Endothelial cell of umbilical vein (primary cell): Measurements from ENCODE around the gene ATP6V1F. TPM values are rescaled to one million over a fixed set of nuclear protein-coding genes. Genes with fewer than 3 reads are reported as not detected.

Experiments
- BruUV-seq: library from RNA; stranded (reverse); fragments of 400-500 nt; replicated peaks from 2 replicates; lab custom pipeline; 2021; lab: Mats Ljungman, UMichigan
- CTCF ChIA-PET: fragments of 300-600, 350-600 bp; sonication (Branson Sonifier 250); formaldehyde crosslinking; loops from one replicate; lab custom pipeline; 2021; ENCODE audit warnings: antibody characterized with exemption, inconsistent platforms; lab: Charles Lee
- POLR2A ChIA-PET: fragments of 300-600, 350-600 bp; sonication (Branson Sonifier 250); formaldehyde crosslinking; loops from one replicate; lab custom pipeline; 2021; ENCODE audit warnings: antibody characterized with exemption, inconsistent platforms; lab: Charles Lee
- DNase-seq: peaks from one replicate; pipeline ENCODE4 v3.0.0-alpha.2; 2011; ENCODE audit warnings: low read depth, low spot score
- FAIRE-seq: peaks from 2 replicates; lab custom pipeline; 2011; peaks lifted over from hg19 to GRCh38; lab: Jason Lieb, UNC
- H2AFZ ChIP-seq: 2 replicates; pipeline ENCODE4 v1.6.0; 2012; ENCODE audit warnings: low read depth, low read length, control low read depth, inconsistent platforms
- H3K27ac ChIP-seq: 2 replicates; pipeline ENCODE4 v1.5.1; 2011; ENCODE audit warnings: low read depth, mild to moderate bottlenecking, control low read depth, low read length, moderate library complexity; ENCODE audit not compliant: insufficient read depth
- H3K27me3 ChIP-seq, 2 experiments: 2 replicates each; pipeline versions ENCODE4 v1.6.0 to v1.6.1; 2011; ENCODE audit warnings: low read length in 2 of 2, mixed read lengths in 1 of 2; ENCODE audit not compliant: control insufficient read depth in 2 of 2, insufficient read depth in 2 of 2
- H3K36me3 ChIP-seq, 2 experiments: 2 replicates in 1 of 2; 3 replicates in 1 of 2; pipeline ENCODE4 v1.5.1; 2011; ENCODE audit warnings: low read length in 2 of 2, mild to moderate bottlenecking in 1 of 2, moderate library complexity in 1 of 2; ENCODE audit not compliant: control insufficient read depth in 2 of 2, insufficient read depth in 2 of 2; ENCODE audit errors: extremely low read depth in 1 of 2
- H3K4me1 ChIP-seq: 3 replicates; pipeline ENCODE4 v1.5.1; 2011; ENCODE audit warnings: mild to moderate bottlenecking, low read length; ENCODE audit not compliant: control insufficient read depth, insufficient read depth; ENCODE audit errors: extremely low read depth
- H3K4me2 ChIP-seq: 2 replicates; pipeline ENCODE4 v1.6.1; 2011; ENCODE audit warnings: low read length, control low read depth, mixed read lengths; ENCODE audit not compliant: insufficient read depth
- H3K4me3 ChIP-seq, 3 experiments: fragments of 200-600 bp in 1 of 3; sonication (generic), shearing (Covaris generic) in 1 of 3; replicated peaks in 1 of 3; 2 replicates each; pipeline ENCODE4 v1.5.1; 2011 to 2016; ENCODE audit warnings: control low read depth in 3 of 3, low read length in 3 of 3, mild to moderate bottlenecking in 2 of 3, inconsistent platforms in 1 of 3, low read depth in 1 of 3, moderate library complexity in 1 of 3; ENCODE audit not compliant: insufficient read depth in 1 of 3
- H3K79me2 ChIP-seq: 2 replicates; pipeline ENCODE4 v1.6.0; 2012; ENCODE audit warnings: low read length, inconsistent platforms; ENCODE audit not compliant: control insufficient read depth, insufficient read depth
- H3K9ac ChIP-seq: replicated peaks from 2 replicates; pipeline ENCODE3; 2011; ENCODE audit warnings: low read length, control low read depth; ENCODE audit not compliant: insufficient read depth; ENCODE audit errors: extremely low read depth
- H3K9me1 ChIP-seq: replicated peaks from 3 replicates; pipeline ENCODE4 v1.6.0; 2011; ENCODE audit warnings: mild to moderate bottlenecking, low read length; ENCODE audit not compliant: control insufficient read depth, insufficient read depth; ENCODE audit errors: extremely low read depth
- H3K9me3 ChIP-seq: replicated peaks from 2 replicates; pipeline ENCODE4 v1.5.1; 2012; ENCODE audit warnings: low read length, inconsistent platforms; ENCODE audit not compliant: control insufficient read depth, insufficient read depth
- H4K20me1 ChIP-seq: replicated peaks from 2 replicates; pipeline ENCODE3; 2011; ENCODE audit warnings: mild to moderate bottlenecking, low read length; ENCODE audit not compliant: control insufficient read depth, insufficient read depth; ENCODE audit errors: extremely low read depth
- CTCF ChIP-seq, 2 donors: IDR thresholded peaks; 1 replicate in 1 of 2; 2 replicates in 1 of 2; pipeline ENCODE4 v1.5.1; 2011; ENCODE audit warnings: low read length in 2 of 2, mild to moderate bottlenecking in 2 of 2, moderate library complexity in 2 of 2, control low read depth in 1 of 2, inconsistent platforms in 1 of 2, low read depth in 1 of 2; ENCODE audit not compliant: insufficient read depth in 1 of 2; ENCODE audit errors: extremely low read depth in 1 of 2
- EZH2 ChIP-seq: IDR thresholded peaks from 2 replicates; pipeline ENCODE4 v1.6.1; 2012; ENCODE audit warnings: borderline replicate concordance, low read depth, mild to moderate bottlenecking, moderate library complexity, low read length, inconsistent platforms; ENCODE audit not compliant: severe bottlenecking
- FOS ChIP-seq: IDR thresholded peaks from 2 replicates; pipeline ENCODE4 v1.6.1; 2011; ENCODE audit warnings: mild to moderate bottlenecking, low read length, moderate library complexity, borderline replicate concordance; ENCODE audit not compliant: insufficient read depth
- GATA2 ChIP-seq: IDR thresholded peaks from 2 replicates; pipeline ENCODE4 v1.7.0; 2011; ENCODE audit warnings: low read depth, mild to moderate bottlenecking, moderate library complexity, mixed read lengths, low read length; ENCODE audit not compliant: insufficient read length, insufficient read depth
- JUN ChIP-seq: IDR thresholded peaks from 2 replicates; pipeline ENCODE4 v1.6.1; 2011; ENCODE audit warnings: borderline replicate concordance, low read depth; ENCODE audit not compliant: insufficient read length, insufficient read depth
- MYC ChIP-seq: IDR thresholded peaks from one replicate; pipeline ENCODE4 v1.6.1; 2011; ENCODE audit warnings: mild to moderate bottlenecking, low read depth, low read length
- POLR2A ChIP-seq: IDR thresholded peaks from 2 replicates; pipeline ENCODE4 v1.6.1; 2012; ENCODE audit warnings: low read depth, mild to moderate bottlenecking, control low read depth, low read length
- POLR2AphosphoS5 ChIP-seq: IDR thresholded peaks from 2 replicates; pipeline ENCODE4 v1.6.1; 2012; ENCODE audit warnings: low read depth, mild to moderate bottlenecking, control low read depth, low read length, moderate library complexity; ENCODE audit not compliant: insufficient read depth
- dilution Hi-C: fragments of 300-500 bp; cut with MboI; formaldehyde crosslinking; loops from one replicate; pipeline ENCODE4 v1.15.0; 2019; ENCODE audit warnings: low sequenced_read_pairs; ENCODE audit not compliant: extremely low pct_ligation_motif_present
- intact Hi-C: fragments of 100-400 bp; cut with micrococcal nuclease; formaldehyde crosslinking; loops from one replicate; pipeline ENCODE4 v1.10.0; 2022
- polyA plus RNA-seq, 4 experiments: library from polyadenylated mRNA; depleted of rRNA in 3 of 4; stranded (reverse) in 3 of 4; unstranded in 1 of 4; fragments of >200 nt; gene quantifications; 2 replicates each; pipeline versions ENCODE4 v1.2.1 to v1.2.3, GENCODE V29; 2011 to 2012; ENCODE audit warnings: missing spikeins in 1 of 4
- total RNA-seq: library from RNA; stranded (reverse); gene quantifications from 2 replicates; pipeline ENCODE4 v1.2.3, GENCODE V29; 2021
- TF ChIP-seq, protein P1 (sequence below): IDR thresholded peaks from 2 replicates; pipeline ENCODE4 v1.6.1; 2011; ENCODE audit not compliant: insufficient read depth, insufficient read length

Gene ATP6V1F
- total and polyA plus RNA-seq, 2 donors (not counting 3 experiments of a cell fraction or from before 2014, with no cell fraction given) = 156 to 360 TPM

GRCh38 chr7:128906001-128906765 is 43.5 kb downstream of the ATP6V1F start:
- dilution Hi-C loops = no loop called here
- Histone ChIP-seq H3K9me1 (no peaks in the 10 kb centered on the region), H3K27ac (no peak overlapping the region), H3K4me3 (no peak overlapping the region), H3K9me3 (no peaks in the 10 kb centered on the region), H3K27me3 (peaks cover 22 to 24% of the 10 kb centered on the region in 2 experiments), H3K4me1 (peaks cover 5% of the 10 kb centered on the region), H3K79me2 (no peaks in the 10 kb centered on the region), H2AFZ (no peak overlapping the region), H3K4me2 (no peak overlapping the region), H3K9ac (no peak overlapping the region), H3K36me3 (no peaks in the 10 kb centered on the region), H4K20me1 (no peaks in the 10 kb centered on the region)
- ChIA-PET POLR2A (no interaction called here), CTCF (interaction anchor here (1.2 to 1.4 kb wide), 3 partner anchors 9 to 185 kb away, joined by 3 to 6 read pairs (median 5); no protein-coding TSS in a partner anchor)
- intact Hi-C loops = no loop called here
- TF ChIP-seq EZH2 (no peak), MYC (no peak), CTCF (IDR thresholded peaks at IDR 0.05; ENCODE audit: extremely low read depth in 1 of 2, insufficient read depth in 1 of 2, low read depth in 1 of 2, low read length in 2 of 2) (no peak), POLR2AphosphoS5 (no peak), JUN (no peak), POLR2A (no peak), FOS (no peak), GATA2 (no peak)
- TF ChIP-seq, protein P1, sequence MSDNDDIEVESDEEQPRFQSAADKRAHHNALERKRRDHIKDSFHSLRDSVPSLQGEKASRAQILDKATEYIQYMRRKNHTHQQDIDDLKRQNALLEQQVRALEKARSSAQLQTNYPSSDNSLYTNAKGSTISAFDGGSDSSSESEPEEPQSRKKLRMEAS = no peak
- DNase-seq = no peak
- BruUV-seq = no TSS peak
- FAIRE-seq = no peak
